Midbrain (tissue), 1 donor: ENCODE measurements around the gene NUDT14.

Source experiments
- DNase-seq: peaks from one replicate; lab custom pipeline; 2025; lab: John Stamatoyannopoulos, UW

NUDT14 gene

DNA sequence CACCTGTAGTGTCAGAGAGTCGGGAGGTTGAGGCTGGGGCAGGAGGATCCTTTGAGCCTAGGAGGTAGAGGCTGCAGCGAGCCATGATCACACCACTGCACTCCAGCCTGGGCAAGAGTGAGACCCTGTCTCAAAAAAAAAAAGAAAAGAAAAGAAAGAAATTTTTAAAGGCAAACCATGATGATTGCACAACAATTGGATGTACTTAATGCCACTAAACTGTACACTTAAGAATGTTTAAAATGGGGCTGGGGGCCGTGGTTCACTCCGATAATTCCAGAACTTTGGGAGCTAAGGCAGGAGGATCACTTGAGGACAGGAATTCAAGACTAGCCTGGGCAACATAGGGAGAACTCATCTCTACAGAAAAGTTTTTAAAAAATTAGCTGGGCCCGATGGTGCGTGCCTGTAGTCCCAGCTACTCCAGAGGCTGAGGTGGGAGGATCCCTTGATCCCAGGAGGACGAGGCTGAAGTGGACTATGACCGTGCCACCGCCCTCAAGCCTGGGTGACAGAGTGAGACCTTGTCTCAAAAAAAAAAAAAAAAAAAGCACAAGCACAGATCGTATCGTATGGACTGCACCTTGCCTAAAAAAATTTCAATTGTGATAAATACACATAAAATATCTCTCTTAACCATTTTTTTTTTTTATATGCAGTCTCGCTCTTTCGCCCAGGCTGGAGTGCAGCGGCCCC, 45.3 kb downstream of the NUDT14 start:
- no peak for DNase-seq

GRCh38 chr14:105132921-105133654, 48.0 kb downstream of the NUDT14 start:
- no peak for DNase-seq

DNA sequence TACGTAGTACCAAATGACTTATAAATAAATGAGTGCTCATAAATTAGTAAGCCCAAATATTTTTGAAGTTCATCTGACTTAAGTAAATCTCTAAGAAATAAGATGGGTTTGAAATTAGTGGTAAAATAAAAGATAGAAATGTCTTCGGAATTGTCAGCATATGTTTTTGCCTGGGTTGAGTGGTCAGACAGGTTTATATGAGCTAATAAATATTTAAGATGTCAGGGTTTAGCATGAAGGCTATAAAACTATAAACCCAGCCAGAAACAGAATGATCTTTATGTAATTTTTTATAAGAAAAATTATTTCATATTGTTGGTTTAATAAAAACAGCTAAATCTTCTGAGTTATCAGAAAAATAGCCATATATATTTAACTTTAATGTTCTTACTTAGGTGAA, 49.9 kb downstream of the NUDT14 start:
- DNase-seq: no peak

DNA sequence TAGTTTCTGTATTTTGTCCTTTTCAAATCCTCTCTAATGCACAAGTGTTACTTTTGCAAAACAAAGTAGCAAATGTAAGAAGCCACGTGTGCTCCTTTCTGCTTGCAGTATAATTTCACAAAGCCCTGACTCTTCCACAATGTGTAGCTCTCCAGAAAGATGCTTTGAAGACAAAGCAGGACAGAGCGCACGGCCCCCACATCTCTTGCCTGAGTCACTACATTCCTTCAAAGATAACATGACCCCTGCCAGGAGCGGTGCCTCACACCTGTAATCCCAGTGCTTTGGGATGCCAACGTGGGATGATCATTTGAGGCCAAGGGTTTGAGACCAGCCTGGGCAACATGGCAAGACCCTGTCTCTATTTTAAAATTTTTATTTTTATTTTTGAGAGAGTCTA, 53.1 kb downstream of the NUDT14 start:
- no peak for DNase-seq

GRCh38 chr14:105126981-105127329, 54.2 kb downstream of the NUDT14 start:
- DNase-seq: no peak

DNA sequence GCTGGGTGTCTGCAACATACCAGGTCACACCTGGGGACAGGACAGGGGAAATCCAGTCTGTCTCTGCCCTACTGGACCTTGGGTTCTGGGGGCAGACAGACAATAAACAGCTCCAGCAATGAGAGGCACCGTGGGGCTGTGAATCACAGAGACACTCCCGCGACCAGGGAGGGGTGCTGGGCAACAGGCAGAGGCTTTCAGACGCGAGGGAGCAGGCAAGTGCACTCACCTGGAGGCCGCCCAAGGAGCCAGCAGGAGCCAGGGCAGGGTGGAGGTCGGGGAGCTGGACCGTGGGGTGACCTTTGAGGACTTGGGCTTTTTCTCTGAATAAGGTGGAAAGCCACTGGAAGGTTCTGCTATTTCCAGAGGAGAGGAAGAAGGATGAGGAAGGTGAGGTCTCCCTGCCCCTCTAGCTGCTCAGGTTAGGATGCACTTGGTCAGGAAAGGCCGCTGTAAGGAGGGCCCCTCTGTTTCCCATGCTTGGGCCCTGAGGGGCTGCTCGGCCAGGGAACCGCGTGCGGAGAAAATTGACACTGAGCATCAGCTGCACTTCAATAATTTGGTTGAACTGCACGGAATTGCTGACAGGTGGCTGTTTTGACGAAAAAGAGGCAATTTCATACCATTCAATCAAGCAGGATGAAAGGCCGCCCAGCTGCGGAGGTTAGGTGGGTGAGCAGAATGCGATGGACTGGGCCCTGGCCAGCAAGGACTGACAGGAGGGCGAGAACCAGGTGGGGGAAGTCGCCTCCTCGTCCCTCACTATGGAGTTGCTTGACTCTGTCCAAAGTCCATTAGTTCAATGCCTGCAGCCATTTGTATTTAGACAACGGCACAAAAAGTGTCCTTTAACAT, 54.8 kb downstream of the NUDT14 start:
- no peak for DNase-seq

DNA sequence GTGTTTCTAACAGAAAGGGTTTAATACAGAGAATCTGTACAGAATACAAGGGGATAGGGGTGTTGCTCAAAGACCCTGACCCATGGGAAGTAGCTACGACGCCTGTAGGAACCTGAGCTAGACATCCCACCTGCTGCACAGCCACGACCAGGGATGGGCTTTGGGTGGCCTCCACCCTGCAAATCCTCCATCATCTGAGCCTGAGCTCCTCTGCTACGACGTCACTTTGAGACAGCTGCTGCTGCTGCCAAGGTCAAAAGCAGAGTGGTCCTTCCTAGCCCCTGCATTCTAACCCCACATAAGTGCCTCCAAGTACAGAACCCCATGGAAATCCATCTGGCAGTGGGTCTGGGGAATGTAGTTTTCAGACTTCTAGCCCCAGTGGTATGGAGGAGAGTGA, 56.3 kb downstream of the NUDT14 start:
- no peak for DNase-seq

DNA sequence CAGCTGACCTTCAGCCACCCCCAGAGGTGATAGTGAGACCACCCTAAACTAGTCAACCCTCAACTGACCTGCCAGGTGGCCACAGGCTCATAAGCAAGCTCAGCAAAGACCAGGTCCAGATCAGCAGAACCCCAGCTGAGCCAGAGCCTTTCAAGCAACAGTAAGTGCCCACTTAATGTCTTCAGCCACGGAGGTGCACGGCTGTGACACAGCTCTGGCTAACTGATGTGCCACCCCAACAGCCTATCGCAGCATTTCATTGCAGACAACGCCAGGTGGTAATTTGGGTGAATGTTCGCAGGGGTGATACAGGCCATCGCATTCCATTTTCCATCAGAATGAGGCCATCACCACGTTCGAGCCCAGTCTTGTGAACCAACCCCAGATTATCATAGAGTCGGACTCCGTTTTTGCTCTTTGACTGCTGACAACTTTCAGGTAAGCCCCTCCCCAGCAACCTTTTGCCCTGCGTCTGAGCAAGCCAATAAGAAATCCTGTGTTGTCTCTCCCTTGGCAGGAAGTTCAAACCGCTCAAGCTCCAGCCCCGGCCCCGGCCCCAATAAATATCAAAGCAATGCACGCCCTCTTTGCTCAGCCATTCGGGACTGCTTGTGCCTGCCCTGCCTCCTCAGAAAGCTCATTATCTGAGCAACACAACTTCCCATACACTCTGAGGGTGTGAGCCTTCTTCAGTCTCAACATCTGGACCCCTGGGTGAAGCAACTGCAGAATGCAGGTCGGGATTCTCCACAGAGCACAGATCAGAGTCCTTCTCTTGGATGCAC, 56.9 kb downstream of the NUDT14 start:
- DNase-seq: no peak

DNA sequence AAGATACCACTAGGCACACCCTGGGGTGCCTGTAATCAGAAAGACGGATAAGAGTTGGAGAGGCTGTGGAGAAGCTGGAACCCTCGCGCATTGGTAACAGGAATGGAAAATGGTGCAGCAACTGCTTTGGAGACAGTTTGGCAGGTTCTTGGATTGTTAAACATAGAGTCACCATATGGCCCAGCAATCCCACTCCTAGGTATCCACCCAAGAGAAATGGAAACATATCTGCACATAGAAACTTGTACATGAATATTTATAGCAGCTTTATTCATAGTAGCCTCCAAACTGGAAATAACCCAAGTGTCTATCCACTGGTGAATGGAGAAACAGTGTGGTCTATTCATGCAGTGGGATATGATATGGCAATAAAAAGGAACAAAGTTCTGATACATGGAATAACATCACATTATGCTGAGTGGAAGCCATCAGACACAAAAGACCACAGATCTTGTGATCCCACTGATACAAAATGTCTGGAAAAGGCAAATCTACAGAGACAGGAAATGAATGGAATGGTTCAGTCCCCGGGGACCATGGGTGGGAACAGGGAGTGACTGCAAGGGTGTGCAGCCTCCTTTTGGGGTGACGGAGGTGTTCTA, 57.9 kb downstream of the NUDT14 start:
- DNase-seq: no peak
